Neural cell (in vitro differentiated cells): Measurements from ENCODE around the gene MAGI2. TPM values are rescaled to one million over a fixed set of nuclear protein-coding genes. Genes with fewer than 3 reads are reported as not detected.

Source experiments
- H2AFZ ChIP-seq: fragments of 200-600, 300-800 bp; sonication (generic), shearing (Covaris generic); 2 replicates; pipeline ENCODE4 v1.6.0; 2014; ENCODE audit warnings: low read depth, mild to moderate bottlenecking, antibody characterized with exemption, low read length, moderate library complexity
- H3F3A ChIP-seq: fragments of 200-600 bp; shearing (Covaris generic); 2 replicates; pipeline ENCODE4 v1.6.1; 2016; ENCODE audit warnings: mild to moderate bottlenecking, moderate library complexity, mixed read lengths, antibody characterized with exemption, low read length; ENCODE audit not compliant: insufficient read depth, poor library complexity, severe bottlenecking
- H3K27ac ChIP-seq: fragments of 200-600, 300-800 bp; sonication (generic), shearing (Covaris generic); 2 replicates; pipeline ENCODE4 v1.5.1; 2014; ENCODE audit warnings: mild to moderate bottlenecking, low read length, moderate library complexity
- H3K27me3 ChIP-seq: fragments of 300-800, 200-600 bp; sonication (generic), shearing (Covaris generic); 2 replicates; pipeline ENCODE4 v1.6.0; 2014; ENCODE audit warnings: mild to moderate bottlenecking, low read depth, low read length, moderate library complexity; ENCODE audit not compliant: insufficient read depth
- H3K36me3 ChIP-seq: fragments of 300-800, 200-600 bp; sonication (generic), shearing (Covaris generic); 2 replicates; pipeline ENCODE4 v1.5.1; 2014; ENCODE audit warnings: mild to moderate bottlenecking, antibody characterized with exemption, low read length, moderate library complexity; ENCODE audit not compliant: insufficient read depth
- H3K4me2 ChIP-seq: fragments of 300-800, 200-600 bp; sonication (generic), shearing (Covaris generic); 2 replicates; pipeline ENCODE4 v1.6.0; 2014; ENCODE audit warnings: mild to moderate bottlenecking, low read length
- H3K4me3 ChIP-seq: fragments of 300-800, 200-600 bp; sonication (generic), shearing (Covaris generic); 2 replicates; pipeline ENCODE4 v1.5.1; 2014; ENCODE audit warnings: mild to moderate bottlenecking, low read length, moderate library complexity
- H3K79me2 ChIP-seq: fragments of 200-600 bp; shearing (Covaris generic); replicated peaks from 2 replicates; pipeline ENCODE4 v1.6.0; 2014; ENCODE audit warnings: mild to moderate bottlenecking, low read length, moderate library complexity; ENCODE audit not compliant: insufficient read depth
- H3K9ac ChIP-seq: fragments of 300-800, 200-600 bp; sonication (generic), shearing (Covaris generic); 2 replicates; pipeline ENCODE4 v1.6.1; 2016; ENCODE audit warnings: mild to moderate bottlenecking, low read length, mixed read lengths
- H3K9me2 ChIP-seq: fragments of 200-600 bp; shearing (Covaris generic); 2 replicates; pipeline ENCODE4 v1.6.1; 2016; ENCODE audit warnings: mild to moderate bottlenecking, low read length, mixed read lengths; ENCODE audit not compliant: insufficient read depth
- H3K9me3 ChIP-seq: fragments of 200-600, 300-800 bp; sonication (generic), shearing (Covaris generic); 2 replicates; pipeline ENCODE4 v1.6.1; 2016; ENCODE audit warnings: mild to moderate bottlenecking, mixed run types, low read length, moderate library complexity, mixed read lengths
- H4K20me1 ChIP-seq: fragments of 200-600 bp; shearing (Covaris generic); 2 replicates; pipeline ENCODE4 v1.6.1; 2016; ENCODE audit warnings: mild to moderate bottlenecking, mixed run types; ENCODE audit not compliant: insufficient read depth
- EP300 ChIP-seq: fragments of 450-650 bp; conservative IDR thresholded peaks from 2 replicates; pipeline ENCODE4 v1.6.1; 2014; ENCODE audit warnings: antibody characterized with exemption, mild to moderate bottlenecking, moderate library complexity; ENCODE audit not compliant: poor library complexity, severe bottlenecking
- EZH2 ChIP-seq: fragments of 200-600, 300-800 bp; shearing (Covaris generic), sonication (generic); IDR thresholded peaks from 2 replicates; pipeline ENCODE4 v1.6.1; 2014; ENCODE audit warnings: antibody characterized with exemption, low read length, borderline replicate concordance, mild to moderate bottlenecking; ENCODE audit not compliant: insufficient read depth, poor library complexity, severe bottlenecking
- MXI1 ChIP-seq: fragments of 450-650 bp; conservative IDR thresholded peaks from 2 replicates; pipeline ENCODE4 v1.6.1; 2014; ENCODE audit warnings: antibody characterized with exemption, mild to moderate bottlenecking; ENCODE audit not compliant: poor library complexity, severe bottlenecking
- POLR2AphosphoS5 ChIP-seq: IDR thresholded peaks from 2 replicates; pipeline ENCODE4 v1.6.1; 2012
- RAD21 ChIP-seq: fragments of 450-650 bp; conservative IDR thresholded peaks from 2 replicates; pipeline ENCODE4 v1.6.1; 2014; ENCODE audit warnings: antibody characterized with exemption, mild to moderate bottlenecking, moderate library complexity
- REST ChIP-seq: IDR thresholded peaks from 2 replicates; pipeline ENCODE4 v1.6.1; 2012; ENCODE audit warnings: borderline replicate concordance
- SMC3 ChIP-seq: fragments of 450-650 bp; conservative IDR thresholded peaks from 2 replicates; pipeline ENCODE4 v1.6.1; 2014; ENCODE audit warnings: antibody characterized with exemption, mild to moderate bottlenecking, moderate library complexity; ENCODE audit not compliant: poor library complexity
- TAF1 ChIP-seq: IDR thresholded peaks from 2 replicates; pipeline ENCODE4 v1.6.1; 2012; ENCODE audit warnings: low read depth
- polyA plus RNA-seq: library from polyadenylated mRNA; depleted of rRNA; stranded (reverse); fragments of >200 nt; gene quantifications from 2 replicates; pipeline ENCODE4 v1.2.3, GENCODE V29; 2014
- TF ChIP-seq, protein P1 (sequence below): fragments of 450-650 bp; IDR thresholded peaks from 2 replicates; pipeline ENCODE4 v1.5.1; 2014; ENCODE audit warnings: antibody characterized with exemption, mild to moderate bottlenecking, moderate library complexity; ENCODE audit not compliant: poor library complexity, severe bottlenecking

Gene MAGI2
- polyA plus RNA-seq, 1 donor from 2014 or later: 19.3 TPM

DNA sequence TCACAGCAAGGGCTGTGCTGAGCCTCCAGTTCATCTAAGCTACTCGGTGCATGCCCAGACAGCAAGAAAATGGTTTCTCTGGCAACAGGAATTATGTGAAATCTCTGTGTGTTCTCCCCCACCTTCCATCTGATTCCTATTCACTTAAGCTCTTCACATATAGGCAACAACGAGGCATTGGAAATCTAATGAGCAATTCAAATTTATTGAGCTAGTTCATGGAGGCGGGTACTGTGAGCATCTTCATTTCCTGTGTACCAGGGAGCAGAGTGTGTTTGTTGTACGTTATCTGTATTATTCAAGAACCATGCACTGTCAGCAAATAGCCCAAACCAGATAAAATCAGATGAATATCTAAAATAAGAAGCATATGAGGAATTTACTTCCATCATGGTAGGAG lies 739.1 kb downstream of the MAGI2 start:
- H3K27ac ChIP-seq: peak overlapping the region; percentile 88

DNA sequence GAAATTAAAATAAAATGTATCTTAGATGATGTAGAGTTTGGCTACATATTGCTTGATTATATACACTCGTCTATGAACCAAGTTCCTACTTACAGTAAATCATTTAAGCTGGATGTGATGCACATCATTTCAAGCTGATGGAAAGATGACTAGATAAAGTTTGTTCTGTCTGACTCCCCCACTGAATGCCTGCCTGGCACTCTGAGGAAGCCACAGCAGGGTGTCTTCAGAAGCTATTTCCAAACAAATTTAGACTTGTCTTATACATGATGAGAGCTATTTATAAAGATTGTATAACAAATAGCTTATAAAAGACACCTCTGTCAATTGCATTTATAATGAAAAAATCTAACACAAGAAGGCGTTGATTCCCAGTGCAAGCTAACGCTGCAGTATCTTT lies 741.4 kb downstream of the MAGI2 start:
- Histone ChIP-seq H3K27ac (no peak overlapping the region), H3K27me3 (no peaks in the 10 kb centered on the region), H3F3A (peaks cover 7% of the 10 kb centered on the region), H3K4me3 (no peak overlapping the region), H2AFZ (no peak overlapping the region), H3K9ac (no peak overlapping the region), H3K9me3 (no peaks in the 10 kb centered on the region), H3K4me2 (peak overlapping the region; percentile 4), H4K20me1 (no peaks in the 10 kb centered on the region), H3K9me2 (no peaks in the 10 kb centered on the region), H3K79me2 (peaks cover 9% of the 10 kb centered on the region), H3K36me3 (no peaks in the 10 kb centered on the region)
- no peak for TF ChIP-seq TAF1
- TF ChIP-seq MXI1: no peak
- no peak for TF ChIP-seq POLR2AphosphoS5
- no peak for TF ChIP-seq EZH2
- TF ChIP-seq REST: no peak
- TF ChIP-seq EP300: no peak

More for the DNA sequence above, 739.1 kb downstream of the MAGI2 start:
- H3K79me2 ChIP-seq: peaks cover 9% of the 10 kb centered on the region
- H3K36me3 ChIP-seq: no peaks in the 10 kb centered on the region
- peak overlapping the region; percentile 50 for H3K4me3 ChIP-seq
- H4K20me1 ChIP-seq: no peaks in the 10 kb centered on the region
- peak overlapping the region; percentile 23 for H2AFZ ChIP-seq
- no peaks in the 10 kb centered on the region for H3K9me3 ChIP-seq
- H3F3A ChIP-seq: peaks cover 7% of the 10 kb centered on the region
- no peaks in the 10 kb centered on the region for H3K9me2 ChIP-seq
- peak overlapping the region; percentile 54 for H3K4me2 ChIP-seq
- H3K27me3 ChIP-seq: no peaks in the 10 kb centered on the region
- TF ChIP-seq TAF1 (no peak), REST (peak; percentile 71), RAD21 (peak; percentile 17), EZH2 (no peak), EP300 (peak; percentile 37), POLR2AphosphoS5 (peak; percentile 52), SMC3 (peak; percentile 26), MXI1 (peak; percentile 16)
- TF ChIP-seq, protein P1, sequence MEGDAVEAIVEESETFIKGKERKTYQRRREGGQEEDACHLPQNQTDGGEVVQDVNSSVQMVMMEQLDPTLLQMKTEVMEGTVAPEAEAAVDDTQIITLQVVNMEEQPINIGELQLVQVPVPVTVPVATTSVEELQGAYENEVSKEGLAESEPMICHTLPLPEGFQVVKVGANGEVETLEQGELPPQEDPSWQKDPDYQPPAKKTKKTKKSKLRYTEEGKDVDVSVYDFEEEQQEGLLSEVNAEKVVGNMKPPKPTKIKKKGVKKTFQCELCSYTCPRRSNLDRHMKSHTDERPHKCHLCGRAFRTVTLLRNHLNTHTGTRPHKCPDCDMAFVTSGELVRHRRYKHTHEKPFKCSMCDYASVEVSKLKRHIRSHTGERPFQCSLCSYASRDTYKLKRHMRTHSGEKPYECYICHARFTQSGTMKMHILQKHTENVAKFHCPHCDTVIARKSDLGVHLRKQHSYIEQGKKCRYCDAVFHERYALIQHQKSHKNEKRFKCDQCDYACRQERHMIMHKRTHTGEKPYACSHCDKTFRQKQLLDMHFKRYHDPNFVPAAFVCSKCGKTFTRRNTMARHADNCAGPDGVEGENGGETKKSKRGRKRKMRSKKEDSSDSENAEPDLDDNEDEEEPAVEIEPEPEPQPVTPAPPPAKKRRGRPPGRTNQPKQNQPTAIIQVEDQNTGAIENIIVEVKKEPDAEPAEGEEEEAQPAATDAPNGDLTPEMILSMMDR: no peak
- peak overlapping the region; percentile 42 for H3K9ac ChIP-seq
